ENCODE data around the gene SLC26A6.
A peak's percentile ranks its signal among the peaks of the same experiment; 100 is the strongest.

The SLC26A6 gene

DNA sequence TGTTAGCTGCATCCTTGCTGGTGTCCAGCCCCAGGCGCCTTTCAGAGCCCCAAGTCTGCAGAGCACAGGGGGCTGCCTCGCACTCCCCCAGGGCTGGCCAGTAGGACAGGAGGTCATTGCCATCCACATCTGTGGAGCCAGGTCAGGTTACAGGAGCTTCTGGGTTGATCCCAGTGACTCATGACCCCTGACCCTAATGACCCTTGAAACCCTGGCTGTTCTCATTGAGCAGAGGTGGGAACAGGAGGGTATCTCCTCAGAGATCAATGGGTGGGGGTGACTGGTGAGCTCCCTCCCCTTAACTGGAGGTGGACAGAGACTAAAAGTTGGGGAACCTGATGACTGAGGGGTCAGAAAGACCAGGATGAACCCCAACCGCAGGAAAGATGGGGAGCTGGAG is 6.1 kb upstream of the SLC26A6 start:
- no peak for DNase-seq (ENCODE audit: low spot score)
- no peak overlapping the region for H3K4me3 ChIP-seq
- no peak overlapping the region for H3K27ac ChIP-seq
- TF ChIP-seq, protein P1, sequence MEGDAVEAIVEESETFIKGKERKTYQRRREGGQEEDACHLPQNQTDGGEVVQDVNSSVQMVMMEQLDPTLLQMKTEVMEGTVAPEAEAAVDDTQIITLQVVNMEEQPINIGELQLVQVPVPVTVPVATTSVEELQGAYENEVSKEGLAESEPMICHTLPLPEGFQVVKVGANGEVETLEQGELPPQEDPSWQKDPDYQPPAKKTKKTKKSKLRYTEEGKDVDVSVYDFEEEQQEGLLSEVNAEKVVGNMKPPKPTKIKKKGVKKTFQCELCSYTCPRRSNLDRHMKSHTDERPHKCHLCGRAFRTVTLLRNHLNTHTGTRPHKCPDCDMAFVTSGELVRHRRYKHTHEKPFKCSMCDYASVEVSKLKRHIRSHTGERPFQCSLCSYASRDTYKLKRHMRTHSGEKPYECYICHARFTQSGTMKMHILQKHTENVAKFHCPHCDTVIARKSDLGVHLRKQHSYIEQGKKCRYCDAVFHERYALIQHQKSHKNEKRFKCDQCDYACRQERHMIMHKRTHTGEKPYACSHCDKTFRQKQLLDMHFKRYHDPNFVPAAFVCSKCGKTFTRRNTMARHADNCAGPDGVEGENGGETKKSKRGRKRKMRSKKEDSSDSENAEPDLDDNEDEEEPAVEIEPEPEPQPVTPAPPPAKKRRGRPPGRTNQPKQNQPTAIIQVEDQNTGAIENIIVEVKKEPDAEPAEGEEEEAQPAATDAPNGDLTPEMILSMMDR (IDR thresholded peaks at IDR 0.05), result no peak

- TF ChIP-seq, protein P1 (IDR thresholded peaks at IDR 0.05), result no peak
- DNase-seq (ENCODE audit: low spot score), result no peak
- no peak overlapping the region for H3K4me3 ChIP-seq
- no peak overlapping the region for H3K27ac ChIP-seq
Measured at GRCh38 chr3:48639944-48640606, 4.8 kb upstream of the SLC26A6 start.

- TF ChIP-seq, protein P1 (IDR thresholded peaks at IDR 0.05), result no peak
Measured at GRCh38 chr3:48637305-48637704, 2.0 kb upstream of the SLC26A6 start.

DNA sequence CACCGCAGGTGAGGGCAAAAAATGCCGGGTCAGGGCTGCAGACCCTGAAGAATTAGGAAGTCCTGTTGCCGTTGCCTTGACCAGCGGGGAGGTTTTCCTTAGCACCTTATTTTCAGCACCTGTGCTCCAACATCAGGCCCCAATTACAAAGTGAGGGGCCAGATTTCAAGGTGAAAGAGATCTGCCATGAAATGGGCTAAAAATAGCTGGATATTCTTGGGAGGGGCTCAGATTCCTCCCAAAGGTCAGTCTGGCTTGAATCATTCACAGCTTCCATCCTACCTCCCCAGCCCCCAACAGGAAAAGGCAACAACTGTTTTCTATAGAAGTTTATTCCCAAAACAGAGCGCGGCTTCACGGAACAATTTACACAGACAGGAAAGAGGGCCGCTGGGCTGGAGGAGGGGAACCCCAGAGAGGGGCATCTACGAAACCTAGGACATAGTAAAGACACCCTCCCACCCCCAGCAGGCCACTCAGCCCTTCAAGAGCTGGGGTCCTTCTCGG is 941 bp upstream of the SLC26A6 start:
- DNase-seq (ENCODE audit: low spot score), result no peak
- Histone ChIP-seq H3K4me3 (peak overlapping the region; percentile 100), H3K27ac (peak overlapping the region; percentile 73 to 97)
- TF ChIP-seq, protein P1 (IDR thresholded peaks at IDR 0.05), result no peak

More at GRCh38 chr3:48637305-48637704, 2.0 kb upstream of the SLC26A6 start:
- no peak overlapping the region for H3K4me3 ChIP-seq
- DNase-seq (ENCODE audit: low spot score), result no peak
- no peak overlapping the region for H3K27ac ChIP-seq

DNA sequence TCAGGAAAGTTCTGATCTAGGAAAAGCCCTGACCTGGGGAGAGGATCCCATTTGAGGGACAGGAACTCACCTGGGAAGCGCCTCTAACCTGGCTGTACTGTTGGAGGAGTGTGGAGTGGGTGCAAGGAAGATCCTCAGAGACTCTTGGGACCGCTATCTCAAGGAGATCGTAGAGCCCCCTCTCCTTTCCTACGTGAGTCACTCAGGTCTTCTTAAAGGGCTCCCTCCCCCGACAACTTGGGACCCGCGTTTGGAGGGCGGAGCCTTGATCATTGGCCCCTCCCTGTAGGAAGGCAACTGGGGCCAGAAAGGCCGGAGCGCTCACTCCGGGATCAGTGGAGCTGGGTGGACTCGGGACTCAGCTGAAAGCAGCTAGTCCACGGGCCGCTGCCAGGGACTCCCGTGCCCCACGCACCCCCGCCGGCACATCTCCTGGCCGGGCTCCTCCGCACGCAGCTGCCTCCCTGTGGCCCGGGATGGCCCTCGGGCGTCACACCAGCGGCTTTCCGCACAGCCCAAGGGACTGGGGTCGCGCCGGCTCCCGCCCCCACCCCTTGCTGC is 520 bp downstream of the SLC26A6 start:
- TF ChIP-seq, protein P1 (IDR thresholded peaks at IDR 0.05), result no peak
- DNase-seq (ENCODE audit: low spot score), result no peak
- peak overlapping the region; percentile 100 for H3K4me3 ChIP-seq

GRCh38 chr3:48633743-48634142 is 1.5 kb downstream of the SLC26A6 start:
- Histone ChIP-seq H3K4me3 (peak overlapping the region; percentile 100), H3K27ac (peak overlapping the region in 1 of 2 donors; percentile 73)
- no peak for DNase-seq (ENCODE audit: low spot score)
- TF ChIP-seq, protein P1 (IDR thresholded peaks at IDR 0.05), result no peak

More for the DNA sequence above, 520 bp downstream of the SLC26A6 start:
- peak overlapping the region; percentile 73 to 97 for H3K27ac ChIP-seq

- TF ChIP-seq, protein P1 (IDR thresholded peaks at IDR 0.05), result no peak
- DNase-seq (ENCODE audit: low spot score), result no peak
- Histone ChIP-seq H3K4me3 (peak overlapping the region; percentile 100), H3K27ac (no peak overlapping the region)
Measured at GRCh38 chr3:48633256-48633655, 2.0 kb downstream of the SLC26A6 start.

Data from coronary artery (tissue), 2 donors.